Neural cell (in vitro differentiated cells): Measurements from ENCODE around the gene MIEN1.

Experiments
- CTCF ChIP-seq: fragments of 450-650 bp; IDR thresholded peaks from 2 replicates; pipeline ENCODE4 v1.5.1; 2014; ENCODE audit warnings: antibody characterized with exemption, mild to moderate bottlenecking, moderate library complexity; ENCODE audit not compliant: poor library complexity, severe bottlenecking
- EZH2 ChIP-seq: fragments of 200-600, 300-800 bp; shearing (Covaris generic), sonication (generic); IDR thresholded peaks from 2 replicates; pipeline ENCODE4 v1.6.1; 2014; ENCODE audit warnings: antibody characterized with exemption, low read length, borderline replicate concordance, mild to moderate bottlenecking; ENCODE audit not compliant: insufficient read depth, poor library complexity, severe bottlenecking
- POLR2AphosphoS5 ChIP-seq: IDR thresholded peaks from 2 replicates; pipeline ENCODE4 v1.6.1; 2012
- RAD21 ChIP-seq: fragments of 450-650 bp; conservative IDR thresholded peaks from 2 replicates; pipeline ENCODE4 v1.6.1; 2014; ENCODE audit warnings: antibody characterized with exemption, mild to moderate bottlenecking, moderate library complexity
- REST ChIP-seq: IDR thresholded peaks from 2 replicates; pipeline ENCODE4 v1.6.1; 2012; ENCODE audit warnings: borderline replicate concordance
- SMC3 ChIP-seq: fragments of 450-650 bp; conservative IDR thresholded peaks from 2 replicates; pipeline ENCODE4 v1.6.1; 2014; ENCODE audit warnings: antibody characterized with exemption, mild to moderate bottlenecking, moderate library complexity; ENCODE audit not compliant: poor library complexity
- TAF1 ChIP-seq: IDR thresholded peaks from 2 replicates; pipeline ENCODE4 v1.6.1; 2012; ENCODE audit warnings: low read depth

- TF ChIP-seq POLR2AphosphoS5: no peak
- no peak for TF ChIP-seq SMC3
- TF ChIP-seq RAD21: no peak
- TF ChIP-seq CTCF: no peak
- no peak for TF ChIP-seq TAF1
- no peak for TF ChIP-seq REST
- no peak for TF ChIP-seq EZH2
Observed at GRCh38 chr17:39696731-39697130, 33.6 kb downstream of the MIEN1 start.
